Astrocyte (in vitro differentiated cells and primary cell): Measurements from ENCODE around the gene TTBK1. TPM values are rescaled to one million over a fixed set of nuclear protein-coding genes. Genes with fewer than 3 reads are reported as not detected.

Experiments used
- DNase-seq: peaks from one replicate; pipeline ENCODE4 v3.0.0-alpha.2; 2010; ENCODE audit warnings: low read depth
- FAIRE-seq: peaks from 2 replicates; lab custom pipeline; 2011; peaks lifted over from hg19 to GRCh38; lab: Jason Lieb, UNC
- H2AFZ ChIP-seq: 2 replicates; pipeline ENCODE4 v1.6.0; 2012; ENCODE audit warnings: low read depth, low read length, inconsistent platforms
- H3K27ac ChIP-seq: 2 replicates; pipeline ENCODE4 v1.5.1; 2011; ENCODE audit warnings: low read depth, low read length, inconsistent platforms
- H3K27me3 ChIP-seq: 2 replicates; pipeline ENCODE4 v1.6.0; 2011; ENCODE audit warnings: low read length, inconsistent platforms; ENCODE audit not compliant: insufficient read depth
- H3K36me3 ChIP-seq: 2 replicates; pipeline ENCODE4 v1.5.1; 2011; ENCODE audit warnings: low read length, inconsistent platforms; ENCODE audit not compliant: insufficient read depth
- H3K4me1 ChIP-seq: 2 replicates; pipeline ENCODE4 v1.5.1; 2011; ENCODE audit warnings: low read length, inconsistent platforms; ENCODE audit not compliant: insufficient read depth
- H3K4me2 ChIP-seq: 2 replicates; pipeline ENCODE4 v1.6.0; 2012; ENCODE audit warnings: low read length, inconsistent platforms
- H3K4me3 ChIP-seq: 2 replicates; pipeline ENCODE4 v1.5.1; 2011; ENCODE audit warnings: low read depth, mild to moderate bottlenecking, low read length, inconsistent platforms; ENCODE audit not compliant: insufficient read depth
- H3K79me2 ChIP-seq: 2 replicates; pipeline ENCODE4 v1.6.0; 2012; ENCODE audit warnings: mild to moderate bottlenecking, low read length, inconsistent platforms; ENCODE audit not compliant: insufficient read depth
- H3K9ac ChIP-seq: 2 replicates; pipeline ENCODE4 v1.6.0; 2012; ENCODE audit warnings: mild to moderate bottlenecking, low read length, inconsistent platforms
- H3K9me3 ChIP-seq: 2 replicates; pipeline ENCODE4 v1.5.1; 2012; ENCODE audit warnings: low read depth, mild to moderate bottlenecking, low read length, inconsistent platforms; ENCODE audit not compliant: insufficient read depth
- H4K20me1 ChIP-seq: 2 replicates; pipeline ENCODE4 v1.6.0; 2012; ENCODE audit warnings: low read length, inconsistent platforms; ENCODE audit not compliant: insufficient read depth
- H3K27ac Mint-ChIP-seq: one replicate; pipeline ENCODE4 v1.8.0; 2021; ENCODE audit warnings: mild to moderate bottlenecking, mixed read lengths; ENCODE audit not compliant: unreplicated experiment
- H3K27me3 Mint-ChIP-seq: one replicate; pipeline ENCODE4 v1.8.0; 2021; ENCODE audit warnings: low read depth, mixed read lengths; ENCODE audit not compliant: unreplicated experiment
- H3K36me3 Mint-ChIP-seq: one replicate; pipeline ENCODE4 v1.8.0; 2021; ENCODE audit warnings: low read depth, mixed read lengths; ENCODE audit not compliant: unreplicated experiment
- H3K4me1 Mint-ChIP-seq: one replicate; pipeline ENCODE4 v1.8.0; 2021; ENCODE audit warnings: low read depth, mixed read lengths; ENCODE audit not compliant: unreplicated experiment
- H3K4me3 Mint-ChIP-seq: one replicate; pipeline ENCODE4 v1.8.0; 2021; ENCODE audit warnings: mild to moderate bottlenecking, moderate library complexity, mixed read lengths; ENCODE audit not compliant: unreplicated experiment
- H3K9me3 Mint-ChIP-seq: one replicate; pipeline ENCODE4 v1.8.0; 2021; ENCODE audit warnings: mild to moderate bottlenecking, mixed read lengths; ENCODE audit not compliant: unreplicated experiment
- CTCF ChIP-seq: IDR thresholded peaks from 2 replicates; pipeline ENCODE4 v1.5.1; 2011; ENCODE audit warnings: low read depth, mild to moderate bottlenecking, inconsistent platforms, low read length, moderate library complexity; ENCODE audit not compliant: insufficient read depth
- EZH2 ChIP-seq: IDR thresholded peaks from 2 replicates; pipeline ENCODE4 v1.6.1; 2012; ENCODE audit warnings: mild to moderate bottlenecking, low read length, inconsistent platforms; ENCODE audit not compliant: insufficient read depth
- total RNA-seq: library from RNA; stranded (reverse); gene quantifications from 2 replicates; pipeline ENCODE4 v1.2.1, GENCODE V29; 2021

TTBK1 gene
- total RNA-seq, 1 donor from 2014 or later: 0.14 TPM

GRCh38 chr6:43199912-43200311, 43.4 kb upstream of the TTBK1 start:
- Histone ChIP-seq H3K79me2 (no peaks in the 10 kb centered on the region), H3K4me1 (no peaks in the 10 kb centered on the region), H2AFZ (no peak overlapping the region), H3K27ac (no peak overlapping the region), H3K9ac (no peak overlapping the region), H3K36me3 (peaks cover 6% of the 10 kb centered on the region), H3K4me2 (no peak overlapping the region), H3K9me3 (no peaks in the 10 kb centered on the region), H4K20me1 (no peaks in the 10 kb centered on the region), H3K27me3 (no peaks in the 10 kb centered on the region), H3K4me3 (no peak overlapping the region)
- DNase-seq: no peak
- Mint-ChIP-seq H3K27me3 (peaks cover 11% of the 10 kb centered on the region), H3K4me3 (no peak overlapping the region), H3K9me3 (peaks cover 7% of the 10 kb centered on the region), H3K4me1 (no peaks in the 10 kb centered on the region), H3K36me3 (peaks cover 54% of the 10 kb centered on the region), H3K27ac (no peak overlapping the region)
- TF ChIP-seq EZH2 (no peak), CTCF (no peak)
- no peak for FAIRE-seq

DNA sequence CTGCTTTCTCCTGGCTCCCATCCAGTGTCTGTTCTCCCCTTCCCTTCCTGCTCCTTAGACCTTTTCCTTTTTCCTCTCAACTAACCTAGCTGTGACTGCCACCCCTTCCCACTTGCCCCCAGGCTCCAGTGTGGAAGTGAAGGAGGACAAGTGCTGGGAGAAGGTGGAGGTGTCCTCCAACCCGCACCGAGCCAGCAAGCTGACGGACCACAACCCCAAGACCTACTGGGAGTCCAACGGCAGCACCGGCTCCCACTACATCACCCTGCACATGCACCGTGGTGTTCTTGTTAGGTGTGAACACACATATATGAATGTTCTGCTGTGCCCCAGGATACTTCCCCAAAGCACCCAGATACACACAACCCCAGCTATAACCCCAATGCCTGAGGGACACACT, 42.7 kb upstream of the TTBK1 start:
- Histone ChIP-seq H3K9ac (no peak overlapping the region), H2AFZ (no peak overlapping the region), H3K36me3 (peaks cover 6% of the 10 kb centered on the region), H3K9me3 (no peaks in the 10 kb centered on the region), H3K4me2 (no peak overlapping the region), H3K27me3 (no peaks in the 10 kb centered on the region), H3K4me3 (no peak overlapping the region), H4K20me1 (no peaks in the 10 kb centered on the region), H3K79me2 (no peaks in the 10 kb centered on the region), H3K27ac (no peak overlapping the region), H3K4me1 (no peaks in the 10 kb centered on the region)
- peak overlapping the region; percentile 29 for H3K4me3 Mint-ChIP-seq
- no peaks in the 10 kb centered on the region for H3K4me1 Mint-ChIP-seq
- FAIRE-seq (no peak), DNase-seq (no peak)
- TF ChIP-seq EZH2 (no peak), CTCF (no peak)
- H3K36me3 Mint-ChIP-seq: peaks cover 53% of the 10 kb centered on the region
- no peak overlapping the region for H3K27ac Mint-ChIP-seq
- peaks cover 11% of the 10 kb centered on the region for H3K27me3 Mint-ChIP-seq
- peaks cover 7% of the 10 kb centered on the region for H3K9me3 Mint-ChIP-seq

DNA sequence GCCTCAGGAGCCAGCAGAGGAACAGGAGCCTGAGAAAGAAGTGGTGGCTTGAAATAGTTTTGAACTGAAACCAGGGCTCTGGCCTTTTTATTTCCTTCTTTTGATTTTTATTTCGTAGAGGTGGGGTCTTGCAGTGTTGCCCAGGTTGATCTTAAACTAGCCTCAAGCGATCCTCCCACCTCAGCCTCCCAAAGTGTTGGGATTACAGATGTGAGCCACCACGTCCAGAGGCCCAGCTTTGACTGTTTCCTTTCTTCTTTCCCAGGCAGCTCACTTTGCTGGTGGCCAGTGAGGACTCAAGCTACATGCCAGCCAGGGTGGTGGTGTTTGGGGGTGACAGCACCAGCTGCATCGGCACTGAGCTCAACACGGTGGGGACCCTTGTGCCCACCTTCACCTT, 40.8 kb upstream of the TTBK1 start:
- H3K36me3 Mint-ChIP-seq: peaks cover 56% of the 10 kb centered on the region
- Histone ChIP-seq H4K20me1 (no peaks in the 10 kb centered on the region), H3K27ac (no peak overlapping the region), H3K36me3 (peaks cover 6% of the 10 kb centered on the region), H3K27me3 (no peaks in the 10 kb centered on the region), H3K4me2 (no peak overlapping the region), H3K4me3 (no peak overlapping the region), H3K4me1 (no peaks in the 10 kb centered on the region), H2AFZ (no peak overlapping the region), H3K9me3 (peaks cover 5% of the 10 kb centered on the region), H3K79me2 (no peaks in the 10 kb centered on the region), H3K9ac (no peak overlapping the region)
- no peak overlapping the region for H3K4me3 Mint-ChIP-seq
- H3K9me3 Mint-ChIP-seq: peaks cover 16% of the 10 kb centered on the region
- H3K27ac Mint-ChIP-seq: no peak overlapping the region
- DNase-seq (no peak), FAIRE-seq (no peak)
- H3K27me3 Mint-ChIP-seq: peaks cover 11% of the 10 kb centered on the region
- no peaks in the 10 kb centered on the region for H3K4me1 Mint-ChIP-seq
- TF ChIP-seq EZH2 (no peak), CTCF (no peak)
